ENCODE data around the gene ZNF862. TPM values are rescaled to one million over a fixed set of nuclear protein-coding genes. Genes with fewer than 3 reads are reported as not detected.

ZNF862 gene
- total and polyA plus RNA-seq, 2 experiments from 2014 or later: 0.94 to 2.3 TPM

DNA sequence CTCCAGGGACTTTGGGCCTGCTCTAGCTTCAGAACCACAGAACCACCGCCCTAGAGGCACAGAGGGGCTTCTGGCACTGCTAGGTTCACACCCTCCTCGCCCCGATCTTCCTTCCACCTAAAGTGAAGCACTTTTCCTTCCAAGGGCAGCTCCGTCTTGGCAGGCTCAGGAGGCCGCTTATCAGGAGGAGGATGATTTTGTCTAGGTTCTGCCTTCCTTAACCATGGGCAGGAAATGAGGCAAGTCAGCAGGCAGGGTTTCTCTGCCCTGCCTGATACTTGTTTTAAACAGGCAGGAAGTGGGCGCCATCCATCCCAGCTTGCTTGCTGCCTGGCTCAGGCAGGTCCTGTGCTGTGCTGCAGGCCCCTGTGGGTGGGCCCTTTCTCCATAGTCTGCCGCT lies 27.3 kb downstream of the ZNF862 start:
- no peak for DNase-seq (ENCODE audit: low spot score)
- no peak overlapping the region for H3K27ac ChIP-seq (ENCODE audit: low read depth)
- H2AFZ ChIP-seq: no peak overlapping the region
- ATAC-seq: no peak
- no peaks in the 10 kb centered on the region for H3K9me3 Mint-ChIP-seq
- H3K27me3 ChIP-seq (ENCODE audit: insufficient read depth): no peaks in the 10 kb centered on the region
- no peaks in the 10 kb centered on the region for H3K4me1 Mint-ChIP-seq
- H3F3A ChIP-seq (replicated peaks; ENCODE audit: low read depth): no peaks in the 10 kb centered on the region
- H3K4me3 Mint-ChIP-seq: no peak overlapping the region
- no peaks in the 10 kb centered on the region for H3K9me2 ChIP-seq (ENCODE audit: insufficient read depth)
- peaks cover 11% of the 10 kb centered on the region for H3K27me3 Mint-ChIP-seq (ENCODE audit: insufficient read depth, low read depth, poor library complexity)
- no peak overlapping the region for H3K4me2 ChIP-seq
- H3K4me1 ChIP-seq (ENCODE audit: insufficient read depth): no peaks in the 10 kb centered on the region
- no peaks in the 10 kb centered on the region; the same call in 2 of the 3 replicates for H3K36me3 Mint-ChIP-seq (ENCODE audit: low read depth)
- TF ChIP-seq STAT1 (IDR thresholded peaks at IDR 0.05; ENCODE audit: unreplicated experiment) (no peak), ZNF114 (CRISPR knock-in tag; IDR thresholded peaks at IDR 0.05) (no peak), ZNF331 (CRISPR knock-in tag; IDR thresholded peaks at IDR 0.05; ENCODE audit: low read depth) (no peak), POLR2AphosphoS5 (IDR thresholded peaks at IDR 0.05; ENCODE audit: low read depth) (no peak), JUNB (IDR thresholded peaks at IDR 0.05; ENCODE audit: unreplicated experiment) (no peak), NANOG (IDR thresholded peaks at IDR 0.05; ENCODE audit: borderline replicate concordance) (no peak), EZH2phosphoT487 (IDR thresholded peaks at IDR 0.05; ENCODE audit: unreplicated experiment) (no peak), EZH2 (IDR thresholded peaks at IDR 0.05; ENCODE audit: low read depth, unreplicated experiment) (no peak), CREB1 (CRISPR knock-in tag; IDR thresholded peaks at IDR 0.05; ENCODE audit: low read depth) (no peak)
- TF ChIP-seq, protein P1, sequence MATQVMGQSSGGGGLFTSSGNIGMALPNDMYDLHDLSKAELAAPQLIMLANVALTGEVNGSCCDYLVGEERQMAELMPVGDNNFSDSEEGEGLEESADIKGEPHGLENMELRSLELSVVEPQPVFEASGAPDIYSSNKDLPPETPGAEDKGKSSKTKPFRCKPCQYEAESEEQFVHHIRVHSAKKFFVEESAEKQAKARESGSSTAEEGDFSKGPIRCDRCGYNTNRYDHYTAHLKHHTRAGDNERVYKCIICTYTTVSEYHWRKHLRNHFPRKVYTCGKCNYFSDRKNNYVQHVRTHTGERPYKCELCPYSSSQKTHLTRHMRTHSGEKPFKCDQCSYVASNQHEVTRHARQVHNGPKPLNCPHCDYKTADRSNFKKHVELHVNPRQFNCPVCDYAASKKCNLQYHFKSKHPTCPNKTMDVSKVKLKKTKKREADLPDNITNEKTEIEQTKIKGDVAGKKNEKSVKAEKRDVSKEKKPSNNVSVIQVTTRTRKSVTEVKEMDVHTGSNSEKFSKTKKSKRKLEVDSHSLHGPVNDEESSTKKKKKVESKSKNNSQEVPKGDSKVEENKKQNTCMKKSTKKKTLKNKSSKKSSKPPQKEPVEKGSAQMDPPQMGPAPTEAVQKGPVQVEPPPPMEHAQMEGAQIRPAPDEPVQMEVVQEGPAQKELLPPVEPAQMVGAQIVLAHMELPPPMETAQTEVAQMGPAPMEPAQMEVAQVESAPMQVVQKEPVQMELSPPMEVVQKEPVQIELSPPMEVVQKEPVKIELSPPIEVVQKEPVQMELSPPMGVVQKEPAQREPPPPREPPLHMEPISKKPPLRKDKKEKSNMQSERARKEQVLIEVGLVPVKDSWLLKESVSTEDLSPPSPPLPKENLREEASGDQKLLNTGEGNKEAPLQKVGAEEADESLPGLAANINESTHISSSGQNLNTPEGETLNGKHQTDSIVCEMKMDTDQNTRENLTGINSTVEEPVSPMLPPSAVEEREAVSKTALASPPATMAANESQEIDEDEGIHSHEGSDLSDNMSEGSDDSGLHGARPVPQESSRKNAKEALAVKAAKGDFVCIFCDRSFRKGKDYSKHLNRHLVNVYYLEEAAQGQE (IDR thresholded peaks at IDR 0.05; ENCODE audit: unreplicated experiment): no peak
- TF ChIP-seq, protein P2, sequence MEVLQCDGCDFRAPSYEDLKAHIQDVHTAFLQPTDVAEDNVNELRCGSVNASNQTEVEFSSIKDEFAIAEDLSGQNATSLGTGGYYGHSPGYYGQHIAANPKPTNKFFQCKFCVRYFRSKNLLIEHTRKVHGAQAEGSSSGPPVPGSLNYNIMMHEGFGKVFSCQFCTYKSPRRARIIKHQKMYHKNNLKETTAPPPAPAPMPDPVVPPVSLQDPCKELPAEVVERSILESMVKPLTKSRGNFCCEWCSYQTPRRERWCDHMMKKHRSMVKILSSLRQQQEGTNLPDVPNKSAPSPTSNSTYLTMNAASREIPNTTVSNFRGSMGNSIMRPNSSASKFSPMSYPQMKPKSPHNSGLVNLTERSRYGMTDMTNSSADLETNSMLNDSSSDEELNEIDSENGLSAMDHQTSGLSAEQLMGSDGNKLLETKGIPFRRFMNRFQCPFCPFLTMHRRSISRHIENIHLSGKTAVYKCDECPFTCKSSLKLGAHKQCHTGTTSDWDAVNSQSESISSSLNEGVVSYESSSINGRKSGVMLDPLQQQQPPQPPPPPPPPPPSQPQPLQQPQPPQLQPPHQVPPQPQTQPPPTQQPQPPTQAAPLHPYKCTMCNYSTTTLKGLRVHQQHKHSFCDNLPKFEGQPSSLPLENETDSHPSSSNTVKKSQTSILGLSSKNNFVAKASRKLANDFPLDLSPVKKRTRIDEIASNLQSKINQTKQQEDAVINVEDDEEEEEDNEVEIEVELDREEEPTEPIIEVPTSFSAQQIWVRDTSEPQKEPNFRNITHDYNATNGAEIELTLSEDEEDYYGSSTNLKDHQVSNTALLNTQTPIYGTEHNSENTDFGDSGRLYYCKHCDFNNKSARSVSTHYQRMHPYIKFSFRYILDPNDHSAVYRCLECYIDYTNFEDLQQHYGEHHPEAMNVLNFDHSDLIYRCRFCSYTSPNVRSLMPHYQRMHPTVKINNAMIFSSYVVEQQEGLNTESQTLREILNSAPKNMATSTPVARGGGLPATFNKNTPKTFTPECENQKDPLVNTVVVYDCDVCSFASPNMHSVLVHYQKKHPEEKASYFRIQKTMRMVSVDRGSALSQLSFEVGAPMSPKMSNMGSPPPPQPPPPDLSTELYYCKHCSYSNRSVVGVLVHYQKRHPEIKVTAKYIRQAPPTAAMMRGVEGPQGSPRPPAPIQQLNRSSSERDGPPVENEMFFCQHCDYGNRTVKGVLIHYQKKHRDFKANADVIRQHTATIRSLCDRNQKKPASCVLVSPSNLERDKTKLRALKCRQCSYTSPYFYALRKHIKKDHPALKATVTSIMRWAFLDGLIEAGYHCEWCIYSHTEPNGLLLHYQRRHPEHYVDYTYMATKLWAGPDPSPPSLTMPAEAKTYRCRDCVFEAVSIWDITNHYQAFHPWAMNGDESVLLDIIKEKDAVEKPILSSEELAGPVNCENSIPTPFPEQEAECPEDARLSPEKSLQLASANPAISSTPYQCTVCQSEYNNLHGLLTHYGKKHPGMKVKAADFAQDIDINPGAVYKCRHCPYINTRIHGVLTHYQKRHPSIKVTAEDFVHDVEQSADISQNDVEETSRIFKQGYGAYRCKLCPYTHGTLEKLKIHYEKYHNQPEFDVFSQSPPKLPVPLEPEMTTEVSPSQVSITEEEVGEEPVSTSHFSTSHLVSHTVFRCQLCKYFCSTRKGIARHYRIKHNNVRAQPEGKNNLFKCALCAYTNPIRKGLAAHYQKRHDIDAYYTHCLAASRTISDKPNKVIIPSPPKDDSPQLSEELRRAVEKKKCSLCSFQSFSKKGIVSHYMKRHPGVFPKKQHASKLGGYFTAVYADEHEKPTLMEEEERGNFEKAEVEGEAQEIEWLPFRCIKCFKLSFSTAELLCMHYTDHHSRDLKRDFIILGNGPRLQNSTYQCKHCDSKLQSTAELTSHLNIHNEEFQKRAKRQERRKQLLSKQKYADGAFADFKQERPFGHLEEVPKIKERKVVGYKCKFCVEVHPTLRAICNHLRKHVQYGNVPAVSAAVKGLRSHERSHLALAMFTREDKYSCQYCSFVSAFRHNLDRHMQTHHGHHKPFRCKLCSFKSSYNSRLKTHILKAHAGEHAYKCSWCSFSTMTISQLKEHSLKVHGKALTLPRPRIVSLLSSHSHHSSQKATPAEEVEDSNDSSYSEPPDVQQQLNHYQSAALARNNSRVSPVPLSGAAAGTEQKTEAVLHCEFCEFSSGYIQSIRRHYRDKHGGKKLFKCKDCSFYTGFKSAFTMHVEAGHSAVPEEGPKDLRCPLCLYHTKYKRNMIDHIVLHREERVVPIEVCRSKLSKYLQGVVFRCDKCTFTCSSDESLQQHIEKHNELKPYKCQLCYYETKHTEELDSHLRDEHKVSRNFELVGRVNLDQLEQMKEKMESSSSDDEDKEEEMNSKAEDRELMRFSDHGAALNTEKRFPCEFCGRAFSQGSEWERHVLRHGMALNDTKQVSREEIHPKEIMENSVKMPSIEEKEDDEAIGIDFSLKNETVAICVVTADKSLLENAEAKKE (CRISPR knock-in tag; IDR thresholded peaks at IDR 0.05): no peak
- TF ChIP-seq, protein P3, sequence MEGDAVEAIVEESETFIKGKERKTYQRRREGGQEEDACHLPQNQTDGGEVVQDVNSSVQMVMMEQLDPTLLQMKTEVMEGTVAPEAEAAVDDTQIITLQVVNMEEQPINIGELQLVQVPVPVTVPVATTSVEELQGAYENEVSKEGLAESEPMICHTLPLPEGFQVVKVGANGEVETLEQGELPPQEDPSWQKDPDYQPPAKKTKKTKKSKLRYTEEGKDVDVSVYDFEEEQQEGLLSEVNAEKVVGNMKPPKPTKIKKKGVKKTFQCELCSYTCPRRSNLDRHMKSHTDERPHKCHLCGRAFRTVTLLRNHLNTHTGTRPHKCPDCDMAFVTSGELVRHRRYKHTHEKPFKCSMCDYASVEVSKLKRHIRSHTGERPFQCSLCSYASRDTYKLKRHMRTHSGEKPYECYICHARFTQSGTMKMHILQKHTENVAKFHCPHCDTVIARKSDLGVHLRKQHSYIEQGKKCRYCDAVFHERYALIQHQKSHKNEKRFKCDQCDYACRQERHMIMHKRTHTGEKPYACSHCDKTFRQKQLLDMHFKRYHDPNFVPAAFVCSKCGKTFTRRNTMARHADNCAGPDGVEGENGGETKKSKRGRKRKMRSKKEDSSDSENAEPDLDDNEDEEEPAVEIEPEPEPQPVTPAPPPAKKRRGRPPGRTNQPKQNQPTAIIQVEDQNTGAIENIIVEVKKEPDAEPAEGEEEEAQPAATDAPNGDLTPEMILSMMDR (conservative IDR thresholded peaks at IDR 0.05; ENCODE audit: low read depth in 2 of 2): no peak
- TF ChIP-seq, protein P4, sequence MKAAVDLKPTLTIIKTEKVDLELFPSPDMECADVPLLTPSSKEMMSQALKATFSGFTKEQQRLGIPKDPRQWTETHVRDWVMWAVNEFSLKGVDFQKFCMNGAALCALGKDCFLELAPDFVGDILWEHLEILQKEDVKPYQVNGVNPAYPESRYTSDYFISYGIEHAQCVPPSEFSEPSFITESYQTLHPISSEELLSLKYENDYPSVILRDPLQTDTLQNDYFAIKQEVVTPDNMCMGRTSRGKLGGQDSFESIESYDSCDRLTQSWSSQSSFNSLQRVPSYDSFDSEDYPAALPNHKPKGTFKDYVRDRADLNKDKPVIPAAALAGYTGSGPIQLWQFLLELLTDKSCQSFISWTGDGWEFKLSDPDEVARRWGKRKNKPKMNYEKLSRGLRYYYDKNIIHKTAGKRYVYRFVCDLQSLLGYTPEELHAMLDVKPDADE (IDR thresholded peaks at IDR 0.05): no peak
- H4K20me1 ChIP-seq (replicated peaks; ENCODE audit: insufficient read depth): no peaks in the 10 kb centered on the region
- H3K27ac Mint-ChIP-seq: no peak overlapping the region
- H3K79me2 ChIP-seq (replicated peaks; ENCODE audit: insufficient read depth): no peaks in the 10 kb centered on the region
- H3K4me3 ChIP-seq: no peak overlapping the region
- H3K36me3 ChIP-seq (ENCODE audit: insufficient read depth): no peaks in the 10 kb centered on the region
